HUDEP-2 (cell line): ENCODE results near the gene ABHD2.
"Not testable (repeated sequence)": the region's sequence is repeated elsewhere in the genome, so short reads cannot be mapped to it uniquely, and the experiment has no call there.

Source experiments
- DNase-seq, 76 experiments: peaks; one replicate each; lab custom pipeline; 2025; ENCODE audit not compliant: unreplicated experiment in 76 of 76; lab: John Stamatoyannopoulos, UW

Gene ABHD2

GRCh38 chr15:89215627-89216026, 127.4 kb downstream of the ABHD2 start:
- peak in 1 of 76 experiments; percentile 3 for DNase-seq

DNA sequence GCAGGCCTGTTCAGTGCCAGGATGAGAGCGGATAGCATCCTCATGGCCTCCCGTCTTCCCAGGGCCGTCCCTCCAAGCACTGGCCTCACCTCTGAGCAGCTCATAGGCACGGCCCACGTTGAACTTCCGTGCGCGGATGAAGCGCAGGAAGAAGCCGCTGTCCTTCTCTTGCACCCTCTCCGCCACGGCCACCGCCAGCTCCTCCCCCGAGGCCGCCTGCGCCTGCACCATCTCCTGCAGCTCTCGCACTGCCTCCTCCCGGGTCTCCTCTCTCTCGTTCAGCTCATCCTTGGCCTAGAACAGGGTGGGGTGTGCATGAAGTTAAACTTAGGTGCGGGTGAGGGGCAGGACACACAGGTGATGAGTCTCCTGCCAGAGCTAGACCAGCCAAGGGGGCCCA, 128.8 kb downstream of the ABHD2 start:
- no peak for DNase-seq

DNA sequence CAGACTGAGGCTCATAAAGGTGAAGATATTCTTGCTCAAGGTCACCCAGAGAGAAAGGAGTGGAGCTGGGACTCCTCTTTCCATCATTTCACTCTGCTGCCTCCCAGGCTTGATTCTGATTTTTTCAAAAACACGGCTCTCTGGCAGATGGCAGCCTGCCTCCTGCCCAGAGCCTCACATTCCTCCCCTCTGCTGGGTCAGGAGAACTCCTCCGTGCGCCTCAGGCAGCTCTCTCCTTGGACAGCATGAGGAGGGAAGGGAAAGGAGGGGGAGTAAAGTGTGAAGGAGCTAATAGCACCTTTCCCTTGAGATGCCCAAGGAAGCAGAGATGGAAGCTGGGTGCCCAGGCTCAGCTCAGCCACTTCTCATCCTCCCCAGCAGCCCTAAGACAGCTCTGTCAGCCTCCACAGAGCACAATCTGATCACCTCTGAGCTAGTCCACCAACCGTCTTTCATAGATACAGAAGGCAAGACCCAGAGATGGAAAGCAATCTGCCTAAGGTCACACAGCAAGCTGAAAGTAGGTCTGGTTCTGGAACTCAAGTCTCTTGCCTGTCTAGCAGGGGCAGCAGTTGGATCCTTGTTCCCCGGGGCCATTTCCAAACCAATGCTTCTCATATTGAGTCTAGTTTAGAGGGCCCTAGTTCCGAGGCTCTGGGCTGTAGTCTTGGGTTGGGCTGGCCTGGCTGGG, 129.6 kb downstream of the ABHD2 start:
- DNase-seq: no peak

DNA sequence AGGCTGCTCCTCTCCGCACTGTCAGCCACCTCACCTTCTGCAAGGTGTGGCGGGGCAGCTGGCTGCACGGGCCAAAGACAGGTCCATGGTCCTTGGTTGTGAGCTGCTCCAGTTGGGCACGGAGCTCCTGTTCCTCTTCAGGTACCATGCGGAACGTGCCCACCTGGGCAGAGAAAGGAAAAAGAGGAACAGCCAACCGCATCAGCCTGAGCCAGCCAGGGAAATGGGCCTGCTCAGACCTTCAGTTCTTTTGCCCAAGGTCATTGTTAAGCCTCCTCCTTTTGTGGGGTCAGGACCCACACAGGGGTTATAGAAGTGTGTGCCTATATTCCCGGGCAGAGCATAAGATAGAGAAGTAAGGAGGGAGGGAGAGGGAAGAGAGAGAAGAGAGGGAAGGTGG, 130.3 kb downstream of the ABHD2 start:
- DNase-seq: no peak

DNA sequence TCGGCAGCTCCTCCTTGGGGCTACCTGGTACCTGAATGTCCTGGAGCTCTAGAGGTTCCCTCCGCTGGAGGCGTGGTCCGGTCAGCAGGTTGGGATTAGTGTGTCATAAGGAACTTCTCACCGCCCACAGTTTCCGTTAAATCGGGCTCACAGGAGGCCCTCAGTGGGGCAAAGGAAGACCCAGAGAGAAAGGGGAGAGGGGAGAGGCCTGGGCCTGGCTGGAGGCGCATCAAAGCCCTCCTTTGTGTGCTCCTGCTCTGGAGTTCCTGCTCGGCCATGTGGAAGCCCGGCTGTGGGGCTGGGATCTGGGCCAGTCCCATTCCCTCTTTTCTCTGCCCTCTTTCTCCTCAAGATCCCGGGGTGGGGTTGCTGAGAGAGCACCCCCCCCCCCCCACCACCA, 133.3 kb downstream of the ABHD2 start, which contains the start of gene RLBP1:
TSS of gene RLBP1 (minus strand) at position 37 of the 400 bp plus-strand sequence. CDS start 2,604 bp downstream, outside the sequence.
- DNase-seq: no peak

GRCh38 chr15:89225588-89225987, 137.3 kb downstream of the ABHD2 start:
- DNase-seq: no peak

GRCh38 chr15:89226359-89227221, 138.3 kb downstream of the ABHD2 start:
- peak in 69 of 76 experiments; percentile 14 to 76 (median 49) for DNase-seq

DNA sequence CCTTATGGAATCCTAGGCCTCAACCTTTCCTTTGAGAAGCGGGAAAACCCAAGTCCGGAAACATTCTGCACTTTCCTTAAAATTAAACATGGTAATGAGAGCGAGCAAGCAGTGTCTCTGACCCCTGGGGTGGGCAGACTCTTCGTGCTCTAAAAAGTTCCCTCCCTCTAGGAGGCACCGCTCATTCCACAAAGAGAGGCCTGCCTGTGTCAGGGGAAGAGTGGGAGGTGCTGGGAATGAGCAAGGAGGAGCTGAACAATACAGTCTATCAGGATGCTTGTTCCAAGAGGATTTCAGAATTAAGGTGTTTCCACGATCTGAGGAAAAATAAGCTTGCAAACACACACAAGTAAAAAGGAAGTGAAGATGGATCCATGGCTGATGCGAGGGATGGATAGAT, 139.2 kb downstream of the ABHD2 start:
- no peak for DNase-seq

- DNase-seq: peak in 4 of 76 experiments; percentile 2 to 16 (median 6)
Measured at GRCh38 chr15:89230277-89230676, 142.0 kb downstream of the ABHD2 start.

DNA sequence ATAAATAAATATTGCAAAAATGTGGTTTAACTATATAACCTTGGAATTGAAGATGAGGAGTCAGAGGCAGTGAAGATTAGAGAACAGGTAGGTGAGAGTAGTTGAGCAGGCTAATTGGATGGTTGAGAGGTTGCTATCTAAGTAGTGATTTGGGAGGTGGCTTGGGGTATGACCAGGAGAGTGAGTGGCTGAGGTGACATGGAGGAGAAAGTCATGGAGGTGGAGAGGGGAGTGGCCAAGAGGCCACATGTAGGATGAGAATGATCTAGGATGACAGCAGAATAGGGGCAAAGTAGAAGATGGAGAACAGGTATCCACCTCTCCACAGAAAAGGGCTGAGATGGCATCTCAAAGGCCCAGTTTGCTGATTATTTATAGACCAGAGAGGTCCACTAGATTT, 143.6 kb downstream of the ABHD2 start:
- no peak for DNase-seq

- not testable (repeated sequence) for DNase-seq
Measured at GRCh38 chr15:89239883-89240810, 151.9 kb downstream of the ABHD2 start.

DNA sequence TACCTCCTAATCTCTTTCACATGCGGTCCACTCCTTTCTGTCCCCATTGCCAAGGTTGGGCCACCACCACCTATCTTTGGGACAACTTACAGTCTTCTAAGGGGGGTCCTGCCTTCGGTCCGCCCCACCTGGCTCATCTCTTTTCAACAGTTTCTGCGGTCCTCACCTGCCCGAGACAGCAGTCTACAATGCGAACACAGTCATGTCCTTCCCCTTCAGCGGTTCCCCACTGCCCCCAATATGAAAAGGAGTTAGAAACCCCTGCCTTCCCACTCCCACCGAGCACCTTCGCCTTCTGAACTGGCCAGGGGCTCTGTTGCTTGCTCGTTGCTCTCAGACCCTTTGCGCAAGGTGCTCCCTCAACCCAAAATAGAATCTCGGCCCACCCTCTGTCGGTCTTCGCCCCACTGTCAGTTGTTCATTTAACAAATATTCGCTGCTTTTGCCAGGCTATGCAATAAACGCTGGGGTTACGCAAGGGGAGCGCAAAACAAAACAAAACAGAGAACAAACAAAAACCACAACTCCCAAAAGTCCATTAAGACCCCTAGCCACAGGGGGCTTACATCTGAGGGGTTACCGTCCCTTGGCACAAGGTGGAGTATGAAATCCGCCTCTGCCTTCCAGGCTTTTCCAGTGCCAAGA, 154.9 kb downstream of the ABHD2 start:
- no peak for DNase-seq

- peak; percentile 15 to 97 (median 92) for DNase-seq
Measured at GRCh38 chr15:89243691-89244573, 155.7 kb downstream of the ABHD2 start, which contains the start of gene FANCI. Gene FANCI (plus strand): TSS chr15:89243979. CDS start chr15:89247648, 3,669 bp downstream.

DNA sequence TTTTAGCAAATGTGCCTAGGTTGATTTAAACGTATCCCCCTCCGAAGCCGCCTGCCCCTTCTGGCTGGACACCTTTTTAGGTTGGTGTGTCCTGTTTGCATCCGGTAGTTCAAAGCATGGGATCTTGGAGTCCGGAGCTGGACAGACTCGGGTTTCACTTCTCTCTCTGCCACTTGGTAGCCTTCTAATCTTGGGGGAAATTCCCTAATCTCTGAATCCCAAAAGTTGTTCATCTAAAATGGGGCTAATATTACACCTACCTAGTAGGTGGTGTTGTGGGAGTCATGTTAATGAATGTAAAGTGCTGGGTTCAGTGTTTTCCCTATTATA, 156.3 kb downstream of the ABHD2 start:
- DNase-seq: peak in 1 of 76 experiments; percentile 38

DNA sequence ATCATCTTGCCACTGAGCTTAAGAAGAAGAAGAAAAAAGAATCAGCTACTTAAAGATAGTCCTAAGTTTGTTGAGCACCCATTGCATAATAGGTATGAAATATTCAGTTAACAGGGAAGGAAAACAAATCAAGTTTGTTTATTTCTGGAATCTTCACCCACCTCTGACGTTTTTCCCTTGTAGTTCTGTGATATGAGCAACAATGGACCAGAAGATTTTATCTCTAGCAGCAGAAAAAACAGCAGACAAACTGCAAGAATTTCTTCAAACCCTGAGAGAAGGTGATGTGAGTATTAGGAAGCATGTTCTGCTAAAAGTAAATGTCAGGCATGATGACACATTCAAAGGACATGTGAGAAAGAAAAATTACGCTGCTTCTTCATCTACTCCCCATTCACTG, 159.2 kb downstream of the ABHD2 start:
- no peak for DNase-seq

DNA sequence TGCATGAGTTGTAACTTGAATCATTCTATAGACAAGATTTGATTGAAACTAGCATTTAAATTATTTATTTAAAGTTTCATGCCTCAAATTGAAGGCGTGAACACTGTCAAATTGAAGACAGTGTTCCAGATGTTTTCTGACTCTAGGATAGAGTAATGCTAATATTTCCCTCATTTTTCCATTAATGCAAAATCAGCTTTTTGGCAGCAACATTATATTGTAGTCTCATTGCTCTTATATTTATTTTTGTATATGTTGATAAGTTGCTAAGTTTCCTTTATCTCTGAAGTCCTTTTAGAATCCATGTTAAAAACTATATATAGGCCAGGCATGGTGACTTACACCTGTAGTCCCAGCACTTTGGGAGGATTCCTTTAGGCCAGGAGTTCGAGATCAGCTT, 160.3 kb downstream of the ABHD2 start:
- DNase-seq: no peak

DNA sequence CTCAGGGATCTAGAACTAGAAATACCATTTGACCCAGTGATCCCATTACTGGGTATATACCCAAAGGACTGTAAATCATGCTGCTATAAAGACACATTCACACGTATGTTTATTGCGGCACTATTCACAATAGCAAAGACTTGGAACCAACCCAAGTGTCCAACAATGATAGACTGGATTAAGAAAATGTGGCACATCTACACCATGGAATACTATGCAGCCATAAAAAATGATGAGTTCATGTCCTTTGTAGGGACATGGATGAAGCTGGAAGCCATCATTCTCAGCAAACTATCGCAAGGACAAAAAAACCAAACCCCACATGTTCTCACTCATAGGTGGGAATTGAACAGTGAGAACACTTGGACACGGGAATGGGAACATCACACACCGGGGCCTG, 161.9 kb downstream of the ABHD2 start:
- DNase-seq: not testable (repeated sequence)
